Calu3 (cell line): ENCODE measurements around the gene AGGF1. TPM values are rescaled to one million over a fixed set of nuclear protein-coding genes. Genes with fewer than 3 reads are reported as not detected.

Experiments used
- BruUV-seq: library from RNA; stranded (reverse); fragments of 400-500 nt; replicated peaks from 2 replicates; lab custom pipeline; 2021; lab: Mats Ljungman, UMichigan
- CTCF ChIA-PET: fragments of 300-600 bp; sonication (Branson Sonifier 250); formaldehyde crosslinking; loops from one replicate; lab custom pipeline; 2022; ENCODE audit warnings: antibody characterized with exemption; lab: Charles Lee
- DNase-seq: peaks from one replicate; pipeline ENCODE4 v3.0.0; 2022
- H3K27ac Mint-ChIP-seq: one replicate; pipeline ENCODE4 v1.8.0; 2022; ENCODE audit warnings: mixed read lengths; ENCODE audit not compliant: unreplicated experiment
- H3K27me3 Mint-ChIP-seq: one replicate; pipeline ENCODE4 v1.8.0; 2022; ENCODE audit warnings: mixed read lengths; ENCODE audit not compliant: unreplicated experiment
- H3K36me3 Mint-ChIP-seq: one replicate; pipeline ENCODE4 v1.8.0; 2022; ENCODE audit warnings: mild to moderate bottlenecking, moderate library complexity, mixed read lengths; ENCODE audit not compliant: insufficient read depth, unreplicated experiment
- H3K4me1 Mint-ChIP-seq: one replicate; pipeline ENCODE4 v1.8.0; 2022; ENCODE audit warnings: mild to moderate bottlenecking, low read depth, mixed read lengths; ENCODE audit not compliant: unreplicated experiment
- H3K4me3 Mint-ChIP-seq: one replicate; pipeline ENCODE4 v1.8.0; 2022; ENCODE audit warnings: mild to moderate bottlenecking, low read depth, moderate library complexity, mixed read lengths; ENCODE audit not compliant: unreplicated experiment
- H3K9me3 Mint-ChIP-seq: one replicate; pipeline ENCODE4 v1.8.0; 2022; ENCODE audit warnings: low read depth, mixed read lengths; ENCODE audit not compliant: unreplicated experiment
- intact Hi-C: fragments of 100-400 bp; cut with micrococcal nuclease; formaldehyde crosslinking; loops from one replicate; pipeline ENCODE4 v1.10.0; 2022; ENCODE audit not compliant: unreplicated experiment
- total RNA-seq: library from RNA; stranded (reverse); gene quantifications from 2 replicates; pipeline ENCODE4 v1.2.3, GENCODE V29; 2022
- TF ChIP-seq, protein P1 (sequence below): fragments of 200-600 bp; IDR thresholded peaks from one replicate; pipeline ENCODE4 v1.8.0; 2022; ENCODE audit warnings: antibody characterized with exemption; ENCODE audit not compliant: unreplicated experiment

AGGF1 gene
- total RNA-seq, 1 experiment from 2014 or later = 29.5 TPM

DNA sequence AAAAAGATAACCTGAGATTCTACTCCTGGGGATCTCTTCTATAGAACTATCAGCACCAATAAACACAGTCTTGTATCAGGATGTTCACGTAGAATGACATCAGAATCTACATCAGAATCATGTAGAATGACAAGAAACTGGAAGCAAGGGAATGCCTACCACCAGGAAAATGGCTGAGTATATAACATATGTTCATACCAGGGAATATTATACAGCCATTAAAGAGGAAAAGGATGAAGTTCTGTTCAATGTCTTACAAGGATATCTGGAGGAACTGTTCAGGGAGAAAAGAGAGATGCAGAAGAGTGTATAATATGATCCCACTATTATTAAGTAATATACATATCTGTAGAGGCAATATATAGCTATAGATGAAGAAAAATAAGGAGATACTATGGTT is 52.1 kb downstream of the AGGF1 start:
- Mint-ChIP-seq H3K36me3 (peaks cover 20% of the 10 kb centered on the region), H3K4me1 (peaks cover 9% of the 10 kb centered on the region), H3K9me3 (peaks cover 8% of the 10 kb centered on the region), H3K4me3 (no peak overlapping the region), H3K27me3 (no peaks in the 10 kb centered on the region), H3K27ac (no peak overlapping the region)
- no peak for DNase-seq
- TF ChIP-seq, protein P1, sequence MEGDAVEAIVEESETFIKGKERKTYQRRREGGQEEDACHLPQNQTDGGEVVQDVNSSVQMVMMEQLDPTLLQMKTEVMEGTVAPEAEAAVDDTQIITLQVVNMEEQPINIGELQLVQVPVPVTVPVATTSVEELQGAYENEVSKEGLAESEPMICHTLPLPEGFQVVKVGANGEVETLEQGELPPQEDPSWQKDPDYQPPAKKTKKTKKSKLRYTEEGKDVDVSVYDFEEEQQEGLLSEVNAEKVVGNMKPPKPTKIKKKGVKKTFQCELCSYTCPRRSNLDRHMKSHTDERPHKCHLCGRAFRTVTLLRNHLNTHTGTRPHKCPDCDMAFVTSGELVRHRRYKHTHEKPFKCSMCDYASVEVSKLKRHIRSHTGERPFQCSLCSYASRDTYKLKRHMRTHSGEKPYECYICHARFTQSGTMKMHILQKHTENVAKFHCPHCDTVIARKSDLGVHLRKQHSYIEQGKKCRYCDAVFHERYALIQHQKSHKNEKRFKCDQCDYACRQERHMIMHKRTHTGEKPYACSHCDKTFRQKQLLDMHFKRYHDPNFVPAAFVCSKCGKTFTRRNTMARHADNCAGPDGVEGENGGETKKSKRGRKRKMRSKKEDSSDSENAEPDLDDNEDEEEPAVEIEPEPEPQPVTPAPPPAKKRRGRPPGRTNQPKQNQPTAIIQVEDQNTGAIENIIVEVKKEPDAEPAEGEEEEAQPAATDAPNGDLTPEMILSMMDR = no peak
- CTCF ChIA-PET = no interaction called here
- intact Hi-C loops = loop anchor here (10.0 kb wide), 1 partner anchor 1347 kb away; no protein-coding TSS in a partner anchor
- no TSS peak for BruUV-seq

DNA sequence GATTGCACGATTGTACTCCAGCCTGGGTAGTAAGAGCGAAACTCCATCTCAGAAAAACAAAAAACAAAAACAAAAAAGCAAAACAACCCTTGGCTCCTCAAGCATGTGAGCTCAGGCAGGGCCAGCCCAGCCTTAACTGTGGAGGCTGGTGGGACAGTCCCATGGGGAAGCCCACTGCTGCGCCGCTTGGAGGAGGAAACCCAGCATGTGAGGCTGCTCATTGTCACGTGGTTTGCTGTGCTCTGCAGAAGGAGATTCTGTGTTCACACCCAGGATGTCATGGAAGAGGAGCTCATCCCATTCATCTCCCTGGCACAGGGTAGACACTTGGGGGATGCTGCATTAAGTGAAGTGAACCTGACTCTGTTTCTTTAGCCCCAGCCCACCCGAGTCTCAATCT is 52.9 kb downstream of the AGGF1 start:
- peaks cover 8% of the 10 kb centered on the region for H3K9me3 Mint-ChIP-seq
- TF ChIP-seq, protein P1 = no peak
- DNase-seq = no peak
- H3K36me3 Mint-ChIP-seq = peaks cover 25% of the 10 kb centered on the region
- no peak overlapping the region for H3K4me3 Mint-ChIP-seq
- BruUV-seq = no TSS peak
- H3K27ac Mint-ChIP-seq = no peak overlapping the region
- intact Hi-C loops = loop anchor here (10.0 kb wide), 1 partner anchor 1348 kb away; no protein-coding TSS in a partner anchor
- peaks cover 9% of the 10 kb centered on the region for H3K4me1 Mint-ChIP-seq
- CTCF ChIA-PET = no interaction called here
- no peaks in the 10 kb centered on the region for H3K27me3 Mint-ChIP-seq

DNA sequence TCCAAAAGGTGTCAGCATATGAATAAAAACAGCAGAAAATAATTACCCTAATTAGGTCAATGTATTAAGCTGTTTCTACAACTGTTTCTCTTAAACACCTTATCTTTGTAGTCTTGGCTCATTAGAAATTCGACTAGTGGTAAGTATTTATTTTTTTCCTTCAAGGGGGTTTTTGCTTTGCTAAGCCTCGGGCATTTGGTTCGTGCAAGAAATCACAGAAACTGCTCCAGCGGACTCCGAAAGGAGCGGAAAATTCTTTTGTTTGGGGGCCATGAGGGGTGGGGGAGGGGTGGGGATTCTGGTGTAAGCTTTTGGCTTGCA is 56.1 kb downstream of the AGGF1 start:
- intact Hi-C loops = loop anchor here (10.0 kb wide), 1 partner anchor 1352 kb away; no protein-coding TSS in a partner anchor
- CTCF ChIA-PET = interaction anchor here (0.6 to 1.1 kb wide), 3 partner anchors 9 to 150 kb away, joined by 3 to 9 read pairs (median 4); no protein-coding TSS in a partner anchor
- BruUV-seq = no TSS peak
- TF ChIP-seq, protein P1 = no peak
- H3K9me3 Mint-ChIP-seq = peaks cover 11% of the 10 kb centered on the region
- peaks cover 30% of the 10 kb centered on the region for H3K36me3 Mint-ChIP-seq
- H3K4me1 Mint-ChIP-seq = peaks cover 17% of the 10 kb centered on the region
- no peak for DNase-seq
- no peaks in the 10 kb centered on the region for H3K27me3 Mint-ChIP-seq
- peak overlapping the region; percentile 90 for H3K4me3 Mint-ChIP-seq
- H3K27ac Mint-ChIP-seq = peak overlapping the region; percentile 95

DNA sequence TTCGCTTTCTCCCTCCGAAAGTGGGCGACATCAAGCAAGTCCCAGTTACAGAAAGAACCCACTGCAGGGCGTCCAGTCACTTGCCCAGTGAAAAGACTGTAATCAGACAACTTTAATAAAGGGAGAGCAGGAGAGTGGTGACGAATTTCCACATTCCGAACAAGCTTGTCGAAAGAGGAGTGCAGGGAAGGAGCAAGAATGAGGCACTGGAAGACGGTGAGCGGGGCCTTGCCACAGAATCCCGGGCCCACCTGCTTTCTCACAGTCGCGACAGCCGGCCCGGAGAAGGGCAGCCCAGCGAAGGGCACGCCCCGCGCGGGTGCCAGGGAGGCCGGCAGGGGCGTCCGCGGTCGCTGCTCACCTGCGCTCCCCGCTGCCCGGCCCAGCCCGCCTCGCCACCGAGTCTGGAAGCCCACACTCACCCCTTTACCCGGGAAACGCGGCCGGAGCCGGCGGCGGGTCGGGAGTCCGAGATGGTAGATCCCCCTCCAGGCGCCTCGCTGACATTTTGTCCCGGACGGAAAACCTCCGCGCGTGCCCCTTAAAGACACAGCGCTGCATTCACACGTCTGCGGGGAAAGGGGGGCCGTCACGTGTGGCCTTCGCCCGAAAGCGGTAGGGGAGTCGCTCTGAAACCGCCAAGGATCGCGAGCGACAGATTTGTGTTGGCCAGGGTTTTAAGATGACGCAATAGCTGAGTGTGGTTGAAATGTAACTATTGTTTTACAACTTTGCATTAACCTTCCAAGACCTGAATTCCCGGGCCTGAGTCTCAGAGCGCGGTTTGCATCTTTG is 56.7 kb downstream of the AGGF1 start, which contains the start of gene ZBED3:
Gene ZBED3 (minus strand): TSS at position 597 of the 795 bp plus-strand sequence. CDS start 9,407 bp downstream, outside the sequence.
- TF ChIP-seq, protein P1 = no peak
- CTCF ChIA-PET = interaction anchor here (0.6 to 1.1 kb wide), 4 partner anchors 10 to 151 kb away, joined by 3 to 9 read pairs (median 4); no protein-coding TSS in a partner anchor
- intact Hi-C loops = loop anchor here (10.0 kb wide), 1 partner anchor 1352 kb away; no protein-coding TSS in a partner anchor
- Mint-ChIP-seq H3K9me3 (peaks cover 11% of the 10 kb centered on the region), H3K36me3 (peaks cover 30% of the 10 kb centered on the region), H3K4me3 (peak within 1 kb of the TSS; percentile 90), H3K4me1 (peaks cover 17% of the 10 kb centered on the region), H3K27ac (peak within 1 kb of the TSS; percentile 95), H3K27me3 (no peaks in the 10 kb centered on the region)
- DNase-seq = peak; percentile 83
- BruUV-seq = TSS peak; percentile 64
